GM19397 (cell line): ENCODE measurements around the gene TMEM247.
"Not testable (repeated sequence)": the region's sequence is repeated elsewhere in the genome, so short reads cannot be mapped to it uniquely, and the experiment has no call there.

ENCODE experiments used
- ATAC-seq: cut with Tn5 transposase; IDR thresholded peaks from one replicate; pipeline ENCODE4 v1.9.1; 2021; ENCODE audit warnings: mild to moderate bottlenecking, moderate library complexity; ENCODE audit not compliant: unreplicated experiment

Gene TMEM247

DNA sequence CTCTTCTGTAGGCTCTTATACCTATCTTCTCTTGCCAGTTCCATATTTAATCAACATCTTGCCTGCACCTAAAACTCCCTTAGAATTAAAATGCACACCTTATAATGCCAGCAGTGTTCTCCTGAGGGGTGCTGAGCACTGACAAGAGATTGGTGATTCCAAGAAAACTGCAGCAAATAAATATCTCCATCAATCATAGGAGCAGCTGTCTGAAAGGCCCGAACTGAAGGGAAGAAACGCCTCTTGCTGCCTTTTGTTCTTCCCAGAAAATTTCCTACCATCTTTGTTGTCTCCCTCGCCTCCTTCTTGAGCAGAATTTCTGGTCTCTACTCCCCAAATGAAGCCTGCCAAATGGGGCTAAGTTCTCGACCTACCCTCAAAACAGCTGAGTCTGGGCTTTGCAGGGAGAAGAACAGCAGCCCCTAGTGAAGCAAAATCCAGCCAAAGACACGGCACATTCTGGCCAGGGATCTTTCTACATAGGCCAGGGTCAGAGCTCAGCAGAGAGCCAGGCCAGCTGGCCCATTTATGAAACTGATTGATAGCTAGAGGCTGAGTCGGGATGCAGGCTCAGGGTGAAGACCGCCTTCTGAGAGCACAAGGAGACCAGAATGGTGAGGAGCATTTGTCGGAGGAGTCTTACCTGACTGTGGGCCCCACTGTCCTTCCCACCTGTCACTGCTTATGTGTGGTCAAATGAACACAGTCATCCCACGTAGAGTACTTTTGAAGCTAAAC is 20.4 kb upstream of the TMEM247 start:
- ATAC-seq: no peak

DNA sequence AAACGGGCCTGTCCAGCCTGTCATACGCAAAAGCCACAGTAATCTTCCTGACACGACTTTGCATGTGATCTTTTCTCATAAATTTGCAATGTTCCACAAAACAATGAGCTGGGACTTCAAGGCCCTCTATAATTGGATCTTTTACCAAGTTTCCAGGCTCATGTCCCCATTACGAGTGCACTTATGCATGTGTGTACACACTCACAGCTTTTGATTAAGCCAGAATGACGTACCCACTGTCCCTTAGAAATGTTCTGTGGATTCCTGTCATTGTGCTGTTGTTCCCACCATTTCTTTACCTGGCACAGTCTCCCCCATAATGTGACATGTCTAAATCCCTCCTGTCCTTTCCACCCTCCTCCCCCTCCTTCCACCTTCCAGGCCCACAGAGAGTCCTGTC is 19.7 kb upstream of the TMEM247 start:
- no peak for ATAC-seq

DNA sequence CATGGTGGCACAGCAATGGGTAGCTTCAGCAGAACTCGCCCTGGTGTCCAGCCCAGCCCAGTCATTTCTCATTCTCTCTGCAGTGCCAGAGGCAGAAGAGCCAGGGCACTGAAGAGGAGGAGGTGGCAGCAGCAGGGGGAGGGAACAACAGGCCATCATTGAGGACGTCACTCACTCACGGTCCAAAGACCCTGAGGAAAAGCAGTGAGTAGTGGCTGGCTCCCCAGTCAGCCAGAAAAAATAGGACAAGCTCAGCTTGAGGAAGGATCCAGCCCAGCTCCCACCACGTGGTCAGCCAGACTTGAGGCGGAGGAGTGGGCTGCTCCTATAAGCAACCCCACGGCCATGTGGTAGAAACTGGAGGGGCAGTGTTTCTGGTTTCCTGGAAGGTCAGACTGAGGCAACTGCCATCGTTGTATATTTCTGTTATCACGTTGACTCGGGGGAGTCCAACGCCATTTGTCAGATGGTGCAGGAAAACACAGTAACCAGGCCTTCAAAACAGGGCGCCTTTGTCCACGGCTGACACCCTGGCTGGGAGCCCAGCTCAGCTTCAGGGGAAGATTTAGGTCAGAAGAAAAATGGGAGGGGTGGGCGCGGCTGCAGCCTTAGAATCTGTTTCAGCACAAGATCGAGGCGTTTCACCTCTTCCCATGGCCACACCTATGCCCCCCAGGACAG is 19.0 kb upstream of the TMEM247 start:
- ATAC-seq: no peak

DNA sequence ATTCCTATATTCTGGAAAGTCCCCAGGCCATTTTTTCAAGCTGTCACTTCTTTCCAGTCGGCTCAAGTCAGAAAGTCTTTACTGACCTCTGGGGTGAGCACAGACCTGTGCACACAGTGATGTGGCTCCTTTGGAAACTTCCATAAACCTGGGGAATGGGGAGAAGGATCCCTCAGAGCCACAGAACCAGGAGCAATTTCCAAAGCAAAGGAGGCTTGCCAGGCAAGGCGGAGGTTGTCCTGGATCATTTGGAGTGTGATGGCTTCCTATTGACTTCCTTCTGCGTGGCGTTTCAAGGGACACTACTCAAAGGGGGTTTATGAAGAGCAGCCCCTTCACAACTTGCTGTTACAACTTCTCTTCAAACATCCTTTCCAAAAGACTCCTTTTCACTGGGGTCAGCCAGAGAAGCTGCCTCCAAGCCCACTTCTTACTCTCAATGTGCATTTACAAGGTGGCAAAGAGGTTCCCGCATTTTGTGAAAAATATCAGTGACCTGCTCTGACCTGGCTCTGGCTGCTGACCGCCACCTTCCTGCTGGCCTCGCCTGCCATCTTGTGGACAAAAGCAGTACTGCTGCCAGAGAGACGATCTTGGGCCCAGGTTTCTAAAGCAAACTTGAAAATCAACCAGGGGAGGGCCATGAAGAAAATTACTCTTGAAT is 18.2 kb upstream of the TMEM247 start:
- ATAC-seq: no peak

DNA sequence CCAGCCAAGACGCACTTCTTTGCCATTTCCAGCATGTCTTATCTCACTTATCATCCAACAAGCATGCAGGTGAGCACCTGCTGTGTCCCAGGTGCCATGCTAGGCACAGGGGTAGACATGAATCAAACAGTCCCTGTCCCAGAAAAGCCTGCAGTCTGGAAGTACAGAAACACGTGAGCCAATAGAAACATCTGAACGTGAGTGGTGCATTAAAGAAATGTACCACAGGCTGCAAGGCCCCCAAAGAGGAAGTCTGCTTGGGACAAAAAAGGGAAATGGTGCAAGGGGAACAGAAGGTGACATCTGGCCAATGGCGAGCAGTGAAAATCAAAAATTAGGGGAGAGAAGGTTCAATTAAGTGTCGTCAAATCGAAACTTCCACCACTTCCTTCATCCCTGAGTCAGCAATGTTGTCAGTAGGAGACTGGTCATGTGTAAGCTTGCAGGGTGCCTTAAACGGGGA is 17.6 kb upstream of the TMEM247 start:
- no peak for ATAC-seq

DNA sequence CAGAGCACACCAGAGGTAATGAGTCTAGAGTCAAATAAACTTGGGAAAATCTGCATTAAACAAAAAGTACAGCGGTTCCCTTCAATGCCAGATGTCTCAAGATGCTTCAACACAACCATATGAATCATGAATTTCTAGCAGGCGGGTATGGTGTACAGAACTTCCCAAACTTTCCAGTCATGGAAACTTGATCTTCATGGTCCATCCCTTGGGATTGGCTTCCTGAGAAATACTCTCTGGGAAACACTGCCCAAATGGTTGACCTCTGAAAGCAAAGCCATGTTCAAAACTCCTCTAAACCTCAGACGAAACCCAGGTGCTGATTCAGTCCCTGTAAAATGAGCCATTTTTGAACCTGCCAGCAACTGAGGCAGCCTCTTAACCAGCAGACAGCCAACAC is 16.4 kb upstream of the TMEM247 start:
- ATAC-seq: no peak

DNA sequence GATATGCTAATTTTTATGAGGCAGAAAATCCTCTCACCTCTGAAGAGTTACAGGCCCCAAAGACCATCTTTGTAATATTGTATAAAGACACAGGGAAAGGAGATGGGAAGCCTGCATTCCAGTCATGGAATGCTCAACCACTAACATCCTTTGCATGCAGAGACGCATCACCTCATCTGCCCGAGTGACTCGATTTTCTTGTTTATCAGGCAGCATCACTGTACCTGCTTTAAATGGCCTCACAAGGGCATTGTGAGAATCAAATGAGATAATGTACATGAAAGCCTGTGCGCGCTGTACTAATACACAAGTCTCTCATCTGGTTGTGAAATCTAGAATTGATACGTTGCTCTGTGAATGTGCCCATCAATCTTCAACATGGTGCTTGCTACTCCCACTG is 10.2 kb upstream of the TMEM247 start:
- ATAC-seq: no peak

DNA sequence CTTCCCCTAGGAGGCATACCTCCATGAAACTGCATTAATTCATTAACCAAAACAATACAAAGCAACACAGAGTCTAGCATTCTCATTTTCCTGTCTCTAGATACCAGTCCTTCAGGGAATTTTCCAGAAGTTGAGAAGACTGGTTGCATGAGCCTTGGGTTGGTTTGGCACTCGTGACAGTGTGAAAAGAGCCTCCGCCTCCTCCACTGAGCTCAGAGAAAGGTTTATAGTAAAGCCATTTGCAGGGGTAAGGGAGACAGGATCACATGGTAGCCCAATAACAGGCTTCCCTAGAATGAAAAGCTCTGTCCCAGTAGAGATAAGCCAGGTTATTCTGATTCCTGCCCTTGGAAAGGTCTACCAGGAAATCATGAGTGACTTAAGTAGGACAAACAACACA is 9.7 kb upstream of the TMEM247 start:
- ATAC-seq: no peak

DNA sequence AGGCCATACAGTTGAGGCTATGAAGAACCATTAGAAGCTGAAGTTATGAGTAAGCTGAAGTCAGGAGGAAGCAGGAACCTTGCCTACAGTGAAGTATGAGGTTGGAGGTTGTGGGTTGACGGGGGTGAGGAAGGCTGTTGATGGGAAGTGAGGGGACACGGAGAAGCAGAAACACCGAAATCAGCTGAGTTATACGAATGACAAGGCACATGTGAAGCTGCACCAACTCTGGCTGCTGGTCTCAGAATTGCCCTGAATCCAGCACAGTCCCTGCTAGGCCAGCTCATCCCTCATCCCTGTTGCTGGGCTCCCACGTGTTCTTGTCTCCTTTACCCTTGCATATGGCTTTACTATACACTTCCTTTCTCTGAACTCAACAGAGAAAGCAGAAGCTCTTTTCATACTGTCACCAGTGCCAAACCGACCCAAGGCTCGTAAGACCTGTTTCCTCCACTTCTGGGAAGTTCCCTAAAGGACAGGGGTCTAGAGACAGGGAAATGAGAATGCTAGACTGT is 9.2 kb upstream of the TMEM247 start:
- ATAC-seq: no peak

DNA sequence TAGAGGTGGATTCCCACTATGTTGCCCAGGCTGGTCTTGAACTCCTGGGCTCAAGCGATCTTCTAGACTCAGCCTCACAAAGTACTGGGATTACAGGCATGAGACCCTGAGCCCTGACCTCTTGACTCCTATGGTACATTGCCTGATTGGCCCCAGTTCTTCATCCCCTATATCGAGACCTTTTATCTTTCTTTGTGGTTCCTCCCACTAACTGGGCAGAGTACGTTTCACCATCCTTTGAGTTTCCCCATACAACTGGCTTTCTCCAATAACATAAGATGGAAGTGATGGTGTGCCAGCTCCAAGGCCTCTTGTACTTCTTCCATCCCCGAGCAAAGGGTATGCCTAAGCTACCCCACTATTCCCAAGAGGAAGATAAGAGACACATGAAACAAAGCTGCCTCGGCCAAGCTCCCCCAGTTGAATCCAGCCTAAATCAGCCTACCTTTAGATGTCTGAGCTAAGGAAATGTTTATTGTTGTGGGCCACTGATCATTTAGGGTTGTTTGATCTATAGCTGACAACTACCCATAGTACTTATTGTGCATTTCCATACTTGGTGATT is 8.3 kb upstream of the TMEM247 start:
- no peak for ATAC-seq

DNA sequence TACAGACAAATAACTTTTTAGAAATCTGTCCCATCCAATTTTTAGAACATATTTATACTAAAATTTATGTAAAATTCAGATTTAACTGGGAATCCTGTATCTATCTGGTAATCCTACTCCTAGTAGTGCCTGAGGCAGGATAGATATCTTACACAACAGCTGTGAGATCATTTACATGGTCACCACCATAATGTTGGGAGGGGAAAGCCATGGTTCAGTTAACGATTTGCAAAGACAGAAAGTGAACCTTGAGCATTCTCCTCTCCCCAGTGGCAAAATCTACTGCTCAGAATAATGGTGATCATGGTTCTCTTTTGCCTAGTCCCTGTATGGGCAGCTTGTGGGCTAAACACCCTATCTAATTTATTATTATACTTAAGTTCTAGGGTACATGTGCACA is 7.7 kb upstream of the TMEM247 start:
- no peak for ATAC-seq

DNA sequence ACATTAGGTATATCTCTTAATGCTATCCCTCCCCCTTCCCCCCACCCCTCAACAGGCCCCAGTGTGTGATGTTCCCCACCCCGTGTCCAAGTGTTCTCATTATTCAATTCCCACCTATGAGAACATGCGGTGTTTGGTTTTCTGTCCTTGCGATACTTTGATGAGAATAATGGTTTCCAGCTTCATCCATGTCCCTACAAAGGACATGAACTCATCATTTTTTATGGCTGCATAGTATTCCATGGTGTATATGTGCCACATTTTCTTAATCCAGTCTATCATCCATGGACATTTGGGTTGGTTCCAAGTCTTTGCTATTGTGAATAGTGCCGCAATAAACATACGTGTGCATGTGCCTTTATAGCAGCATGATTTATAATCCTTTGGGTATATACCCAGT is 7.2 kb upstream of the TMEM247 start:
- not testable (repeated sequence) for ATAC-seq

DNA sequence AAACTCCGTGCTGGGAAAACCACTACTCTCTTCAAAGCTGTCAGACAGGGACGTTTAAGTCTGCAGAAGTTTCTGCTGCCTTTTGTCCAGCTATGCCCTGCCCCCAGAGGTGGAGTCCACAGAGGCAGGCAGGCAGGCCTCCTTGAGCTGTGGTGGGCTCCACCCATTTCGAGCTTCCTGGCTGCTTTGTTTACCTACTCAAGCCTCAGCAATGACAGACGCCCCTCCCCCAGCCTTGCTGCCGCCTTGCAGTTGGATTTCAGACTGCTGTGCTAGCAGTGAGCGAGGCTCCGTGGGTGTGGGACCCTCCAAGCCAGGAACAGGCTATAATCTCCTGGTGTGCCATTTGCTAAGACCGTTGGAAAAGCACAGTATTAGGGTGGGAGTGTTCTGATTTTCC is 1.9 kb upstream of the TMEM247 start:
- not testable (repeated sequence) for ATAC-seq

DNA sequence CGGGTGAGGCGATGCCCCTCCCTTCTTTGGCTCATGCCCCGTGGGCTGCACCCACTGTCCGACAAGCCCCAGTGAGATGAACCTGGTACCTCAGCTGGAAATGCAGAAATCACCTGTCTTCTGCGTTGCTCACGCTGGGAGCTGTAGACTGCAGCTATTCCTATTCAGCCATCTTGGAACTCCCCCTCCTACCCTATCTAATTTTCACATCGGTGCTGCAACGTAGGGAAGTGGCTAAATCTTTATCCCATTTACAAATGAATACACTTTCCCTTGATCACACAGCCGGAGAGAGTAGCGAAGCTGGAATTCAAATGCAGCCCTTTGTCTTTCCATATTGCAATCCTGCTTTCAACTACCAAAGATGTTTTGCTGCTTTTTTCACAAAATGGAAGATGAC is 1.4 kb upstream of the TMEM247 start:
- ATAC-seq: no peak

DNA sequence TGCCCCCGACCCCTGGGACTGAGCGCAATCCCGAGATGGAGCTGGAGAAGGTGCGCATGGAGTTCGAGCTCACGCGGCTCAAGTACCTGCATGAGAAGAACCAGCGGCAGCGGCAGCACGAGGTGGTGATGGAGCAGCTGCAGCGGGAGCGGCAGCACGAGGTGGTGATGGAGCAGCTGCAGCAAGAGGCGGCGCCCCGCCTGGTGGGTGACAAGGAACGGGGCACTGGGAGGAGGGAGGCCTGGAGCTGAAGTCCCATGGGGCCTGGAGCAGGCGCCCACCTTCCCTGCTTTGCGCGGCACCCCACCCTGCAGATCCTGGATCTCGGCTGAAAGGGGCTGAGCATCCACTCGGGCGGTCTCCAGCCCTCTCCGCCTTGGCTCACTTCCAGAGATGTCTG is 1.2 kb downstream of the TMEM247 start:
- ATAC-seq: no peak

DNA sequence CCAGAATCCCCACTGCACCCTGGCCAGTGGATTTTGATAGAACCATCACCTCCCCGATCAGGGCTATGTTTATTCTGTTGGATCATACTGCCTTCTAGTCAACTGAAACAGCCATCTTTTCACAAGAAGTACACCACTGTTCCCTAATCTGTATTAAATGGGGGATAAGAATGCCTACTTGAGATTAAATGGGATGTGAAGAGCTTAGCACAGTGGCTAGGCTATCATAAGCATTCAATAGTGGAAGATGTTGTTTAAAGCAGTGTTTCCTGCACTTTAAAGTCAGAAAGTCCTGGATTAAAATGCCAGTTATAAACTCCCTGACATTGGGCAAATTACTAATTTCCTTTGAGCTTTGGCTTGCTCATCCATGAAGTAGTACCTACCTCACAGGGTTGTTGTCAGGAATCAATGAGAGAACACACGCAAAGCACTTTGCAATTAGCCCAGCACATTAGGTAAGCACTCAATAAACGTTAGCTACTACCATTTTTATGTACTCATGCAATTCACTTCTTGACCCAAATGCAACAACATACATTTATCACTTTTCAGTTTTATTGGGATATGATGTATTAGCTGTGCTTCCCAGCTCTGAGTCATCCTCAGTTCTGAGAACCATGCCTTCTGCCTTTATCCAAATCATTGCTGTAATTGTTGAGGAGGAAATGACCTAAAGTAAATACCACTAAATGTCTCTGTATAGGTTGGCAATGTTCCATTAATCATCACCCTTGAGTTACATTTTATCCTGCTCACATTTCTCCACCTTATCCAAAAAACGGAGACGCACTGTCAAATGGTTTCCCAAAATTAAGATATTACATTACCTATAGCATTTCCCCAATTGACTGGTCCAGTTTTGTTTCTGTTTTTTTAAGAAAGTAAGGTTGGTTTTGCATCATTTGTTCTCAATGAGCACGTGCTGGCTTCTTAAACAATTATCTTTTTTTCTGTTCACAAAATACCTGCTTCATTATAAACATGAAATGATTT is 2.1 kb downstream of the TMEM247 start:
- ATAC-seq: no peak

DNA sequence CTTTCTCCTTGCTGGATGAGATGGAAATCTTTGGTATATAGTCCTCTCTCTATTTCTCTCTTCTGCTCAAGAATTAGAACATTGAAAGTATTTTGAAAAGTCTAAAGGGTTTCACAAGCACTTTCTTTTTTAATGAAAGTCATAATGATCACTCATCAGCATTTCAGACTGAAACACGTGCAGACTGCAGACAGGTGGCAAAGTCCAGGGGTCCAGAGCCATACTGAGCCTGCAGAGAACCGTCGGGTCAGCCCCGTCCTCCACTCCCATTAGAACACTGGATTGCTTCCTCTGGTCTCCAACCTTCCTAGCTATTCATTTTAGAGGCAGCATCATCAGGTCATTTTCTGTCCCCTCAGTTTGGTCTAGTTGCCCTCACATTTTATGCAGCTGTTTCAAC is 3.1 kb downstream of the TMEM247 start:
- no peak for ATAC-seq

DNA sequence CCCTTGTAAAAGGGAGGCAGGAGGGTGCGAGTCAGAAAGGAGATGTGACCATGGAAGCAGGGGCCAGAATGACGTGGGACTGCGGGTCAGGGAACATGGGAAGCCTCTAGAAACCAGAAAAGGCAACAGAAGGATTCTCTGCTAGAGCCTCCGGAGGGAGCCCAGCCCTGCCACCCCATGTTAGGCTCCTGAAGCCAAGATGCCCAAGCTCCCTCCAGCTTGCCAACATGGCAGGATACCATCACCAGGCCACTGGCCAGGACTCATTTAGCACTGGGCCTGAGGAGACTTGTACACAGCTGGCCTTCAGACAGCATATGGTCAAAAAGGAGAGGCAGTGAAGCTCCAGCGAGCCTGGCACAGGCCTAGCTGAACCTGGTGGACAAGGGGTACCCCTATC is 5.6 kb downstream of the TMEM247 start:
- no peak for ATAC-seq

DNA sequence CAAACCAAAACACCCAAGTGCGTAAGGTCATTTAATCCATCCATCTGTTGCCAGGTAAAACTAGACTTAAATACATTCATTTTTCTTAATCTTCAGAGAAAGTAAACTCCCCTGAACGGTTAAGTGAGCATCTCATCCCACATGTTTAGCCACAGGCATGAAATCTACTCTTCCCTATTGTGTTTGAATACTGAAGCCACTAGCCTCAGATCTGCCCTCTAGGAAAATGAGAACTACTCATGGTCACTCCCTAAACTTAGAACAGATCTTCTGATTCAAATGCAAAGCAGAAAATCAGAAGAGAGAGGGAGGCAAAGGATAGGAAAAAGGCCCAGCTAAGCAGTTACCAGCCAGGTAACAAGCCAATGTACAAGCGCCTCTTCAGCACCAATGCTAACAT is 7.1 kb downstream of the TMEM247 start:
- ATAC-seq: no peak

DNA sequence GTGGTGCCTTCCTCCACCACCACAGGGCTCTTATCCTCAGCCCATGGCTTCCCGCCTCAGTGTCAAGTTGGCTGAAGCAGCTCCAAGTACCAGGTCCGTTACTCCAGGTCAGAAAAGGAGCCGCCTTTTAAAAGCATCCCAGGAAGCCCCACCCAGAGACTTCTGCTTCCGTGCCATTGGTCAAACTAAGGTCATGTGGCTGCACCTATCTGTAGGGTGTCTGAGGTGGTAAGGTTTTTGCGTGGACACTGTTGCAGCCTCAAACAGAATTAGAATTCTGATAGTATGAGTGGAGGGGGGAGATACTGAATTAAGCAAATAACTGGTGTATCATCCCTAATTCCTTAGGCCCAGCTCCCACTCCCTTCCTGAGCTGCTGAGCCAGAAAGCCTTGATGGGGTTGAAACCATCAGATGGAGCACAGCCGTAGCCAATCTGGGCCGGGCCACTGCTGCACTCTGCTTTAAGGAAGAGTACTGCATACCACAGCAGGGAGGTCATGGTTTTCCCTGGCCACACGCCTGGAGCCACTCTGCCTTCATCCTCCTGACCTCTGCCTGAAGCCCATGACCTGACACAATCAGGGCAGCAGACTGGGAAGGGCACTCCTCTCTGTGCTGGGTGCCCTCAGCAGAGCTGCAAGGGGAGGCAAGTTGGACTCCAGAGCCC is 8.4 kb downstream of the TMEM247 start:
- no peak for ATAC-seq
